Upper lobe of left lung (tissue), 6 donors: ENCODE measurements around the gene LRRC73. TPM values are rescaled to one million over a fixed set of nuclear protein-coding genes. Genes with fewer than 3 reads are reported as not detected.

Experiments
- ATAC-seq, 2 donors: fragments of 200-7000 bp; cut with Tn5 transposase; one replicate each; pipeline ENCODE4 v1.9.1; 2022; ENCODE audit warnings: mild to moderate bottlenecking in 2 of 2, moderate library complexity in 2 of 2; ENCODE audit not compliant: low FRiP score in 2 of 2
- DNase-seq, 2 donors: peaks; one replicate each; pipeline ENCODE4 v3.0.0-alpha.2; 2019 to 2020
- H3K27ac ChIP-seq, 4 donors: fragments of 200-600 bp; sonication (generic); one replicate each; pipeline ENCODE4 v1.5.1; 2016 to 2019
- H3K27me3 ChIP-seq, 4 donors: fragments of 200-600 bp; sonication (generic); one replicate each; pipeline ENCODE4 v1.5.1; 2017 to 2019
- H3K36me3 ChIP-seq, 4 donors: fragments of 200-600 bp; sonication (generic); one replicate each; pipeline ENCODE4 v1.5.1; 2016 to 2019
- H3K4me1 ChIP-seq, 4 donors: fragments of 200-600 bp; sonication (generic); one replicate each; pipeline ENCODE4 v1.5.1; 2018 to 2019
- H3K4me3 ChIP-seq, 4 donors: fragments of 200-600 bp; sonication (generic); one replicate each; pipeline ENCODE4 v1.5.1; 2017 to 2019; ENCODE audit warnings: mild to moderate bottlenecking in 2 of 4, moderate library complexity in 1 of 4
- H3K9me3 ChIP-seq, 4 donors: fragments of 200-600 bp; sonication (generic); one replicate each; pipeline ENCODE4 v1.5.1; 2018 to 2019
- CTCF ChIP-seq, 6 experiments: fragments of 450-650 bp in 4 of 6; fragments of 200-600 bp in 2 of 6; sonication (generic) in 2 of 6; IDR thresholded peaks; one replicate each; pipeline ENCODE4 v1.5.1; 2016 to 2019; ENCODE audit warnings: antibody characterized with exemption in 6 of 6
- EP300 ChIP-seq, 4 donors: sonication (generic); formaldehyde crosslinking; IDR thresholded peaks; one replicate each; pipeline ENCODE4 v1.5.1; 2017; ENCODE audit warnings: antibody characterized with exemption in 4 of 4, control low read depth in 2 of 4
- POLR2A ChIP-seq, 4 donors: fragments of 450-650 bp; IDR thresholded peaks; one replicate each; pipeline ENCODE4 v1.5.1; 2016 to 2017; ENCODE audit warnings: antibody characterized with exemption in 4 of 4, mild to moderate bottlenecking in 2 of 4
- POLR2AphosphoS5 ChIP-seq, 2 donors: sonication (generic); formaldehyde crosslinking; IDR thresholded peaks; one replicate each; pipeline ENCODE4 v1.5.1; 2017; ENCODE audit warnings: antibody characterized with exemption in 2 of 2
- WGBS, 2 donors: methylation state at CpG; one replicate each; pipeline ENCODE4 v1.1.5; 2017 to 2018; 5-methylcytosine and 5-hydroxymethylcytosine counted together
- small RNA-seq, 4 donors: library from RNA; depleted of rRNA; stranded (forward); fragments of <200 nt; gene quantifications; one replicate each; pipeline ENCODE3, GENCODE V24; 2016
- total RNA-seq, 6 donors: library from RNA; depleted of rRNA in 4 of 6; stranded (reverse); fragments of >200 nt in 4 of 6; gene quantifications; one replicate each; pipeline versions ENCODE4 v1.1.0 to v1.2.1, GENCODE V29; 2016 to 2021
- donor health status: DM: no; HTN: no; CAD: no; lungs with moderate emphysema.
- donor health status: DM: no; HTN: yes; CAD: no; lungs with severe emphysema.

Gene LRRC73
- total RNA-seq, 6 donors from 2014 or later = 0.34 to 3.4 (median 2.5) TPM

GRCh38 chr6:43457643-43458042 lies 52.5 kb downstream of the LRRC73 start:
- no peaks in the 10 kb centered on the region for H3K9me3 ChIP-seq
- H3K36me3 ChIP-seq = peaks cover 0 to 6% (median 2%) of the 10 kb centered on the region in 4 donors
- 54 to 62% methylated on average over 9 of the region's 9 CpGs for WGBS, 2 donors
- DNase-seq = no peak
- no peak for TF ChIP-seq POLR2A (IDR thresholded peaks at IDR 0.05)
- TF ChIP-seq CTCF (IDR thresholded peaks at IDR 0.05) = no peak
- TF ChIP-seq POLR2AphosphoS5 (IDR thresholded peaks at IDR 0.05) = no peak
- no peak for TF ChIP-seq EP300 (IDR thresholded peaks at IDR 0.05)
- H3K4me3 ChIP-seq = no peak overlapping the region
- H3K27ac ChIP-seq = no peak overlapping the region
- H3K4me1 ChIP-seq = peaks cover 16 to 24% (median 19%) of the 10 kb centered on the region in 4 donors
- no peak for ATAC-seq
- peaks cover 0 to 21% (median 7%) of the 10 kb centered on the region in 4 donors for H3K27me3 ChIP-seq

Small RNA genes within 50 kb of the gene (small RNA-seq; reads per million reads assigned to genes)
- 0 reads per million in 4 donors for gene RF00426
- 0 reads per million in 4 donors for gene RNU6-1113P

Other genes starting within 250 kb of the LRRC73 start
- gene SLC22A7, start 212.1 kb downstream of the LRRC73 start, total RNA-seq = not detected
- 1 to 10 TPM in 1 of 6 donors, not detected in 5; 1.5 TPM for gene CRIP3, start 201.5 kb downstream of the LRRC73 start, total RNA-seq
- gene ZNF318, start 140.7 kb downstream of the LRRC73 start, total RNA-seq = 10 to 100 TPM; 10.3 to 19.9 (median 15.3) TPM
- gene ABCC10, start 82.8 kb downstream of the LRRC73 start, total RNA-seq = 10 to 100 TPM; 18.8 to 75.4 (median 34.2) TPM
- gene DLK2, start 54.8 kb downstream of the LRRC73 start, total RNA-seq = 1 to 10 TPM in 2 of 6 donors, under 1 TPM in 2, not detected in 2; 0.34 to 2.4 (median 1.2) TPM
- gene TJAP1, start 32.8 kb downstream of the LRRC73 start, total RNA-seq = 10 to 100 TPM; 22.2 to 57.6 (median 31.1) TPM
- gene YIPF3, start 6.6 kb upstream of the LRRC73 start, total RNA-seq = 100 to 1,000 TPM; 103 to 170 (median 125) TPM
- gene POLR1C, start 6.7 kb upstream of the LRRC73 start, total RNA-seq = 10 to 100 TPM; 14.2 to 41.4 (median 24.5) TPM
- 10 to 100 TPM; 17.9 to 48.2 (median 25.1) TPM for gene XPO5, start 65.7 kb upstream of the LRRC73 start, total RNA-seq
- 10 to 100 TPM in 5 of 6 donors, 1 to 10 TPM in 1; 9.1 to 27.5 (median 19.8) TPM for gene POLH, start 65.8 kb upstream of the LRRC73 start, total RNA-seq
- gene GTPBP2, start 118.9 kb upstream of the LRRC73 start, total RNA-seq = 100 to 1,000 TPM in 1 of 6 donors, 10 to 100 TPM in 5; 41.3 to 128 (median 78.1) TPM
- 10 to 100 TPM; 16.8 to 66.4 (median 24.9) TPM for gene MAD2L1BP, start 125.5 kb upstream of the LRRC73 start, total RNA-seq
- 1 to 10 TPM in 5 of 6 donors, under 1 TPM in 1; 0.20 to 4.2 (median 2.1) TPM for gene RSPH9, start 134.7 kb upstream of the LRRC73 start, total RNA-seq
- 10 to 100 TPM; 21.0 to 45.6 (median 33.4) TPM for gene MRPS18A, start 177.4 kb upstream of the LRRC73 start, total RNA-seq